RWPE1 (cell line): ENCODE measurements around the gene CCND2.

Experiments
- CTCF ChIA-PET: fragments of 350-600 bp; sonication (Branson Sonifier 250); formaldehyde crosslinking; extraction: SDS; loops from one replicate; lab custom pipeline; 2021; lab: Yijun Ruan, JAX
- POLR2A ChIA-PET: fragments of 400-600 bp; formaldehyde crosslinking; extraction: SDS; loops from one replicate; lab custom pipeline; 2020; ENCODE audit warnings: antibody characterized with exemption; ENCODE audit not compliant: low non-redundant PET; lab: Yijun Ruan, JAX
- DNase-seq: peaks from one replicate; pipeline ENCODE4 v3.0.0; 2012; ENCODE audit warnings: low spot score
- H3K27ac ChIP-seq: fragments of 450-650 bp; 2 replicates; pipeline ENCODE4 v1.5.1; 2017
- TF ChIP-seq, protein P1 (sequence below): fragments of 450-650 bp; conservative IDR thresholded peaks from 2 replicates; pipeline ENCODE4 v1.5.1; 2017; ENCODE audit warnings: low read depth, mild to moderate bottlenecking

CCND2 gene

DNA sequence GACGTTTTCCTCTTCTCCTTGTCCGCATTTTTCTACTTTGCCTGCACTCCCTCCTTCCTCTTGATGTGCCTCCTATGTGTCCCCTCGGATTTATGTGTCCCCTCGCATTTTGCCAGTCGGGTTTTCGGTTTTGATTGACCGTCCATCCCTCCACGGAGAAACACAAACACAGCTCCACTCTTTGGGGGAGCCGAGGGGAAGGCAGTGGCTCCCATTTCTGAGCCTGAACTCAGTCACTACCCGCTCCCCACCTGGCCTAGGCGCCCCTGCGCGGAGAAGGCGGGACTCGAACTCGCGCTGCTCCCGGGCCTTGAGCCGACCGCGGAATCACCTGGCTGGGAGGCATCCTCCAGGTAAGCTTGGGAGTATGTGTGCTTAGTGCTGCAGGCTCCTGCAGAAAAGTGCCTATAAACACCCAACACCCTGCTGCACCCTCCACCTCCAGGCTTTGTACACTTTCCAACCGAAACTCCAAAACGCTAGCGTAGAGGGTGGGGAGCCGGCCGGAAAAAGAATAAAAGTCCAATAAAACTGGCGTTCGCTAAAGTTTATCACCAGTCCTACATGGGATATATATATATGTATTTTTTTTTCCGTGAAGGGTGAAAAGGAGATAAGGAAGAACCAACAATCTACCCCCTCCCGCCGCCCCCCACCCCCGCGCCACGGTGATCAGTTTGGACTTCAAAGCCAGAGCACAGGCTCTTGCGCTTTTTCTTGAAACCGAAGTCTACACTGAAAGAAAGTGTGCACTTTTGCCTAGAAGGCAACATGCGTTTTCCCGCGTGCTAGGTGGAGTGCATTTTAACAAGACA, 3.3 kb upstream of the CCND2 start:
- ChIA-PET CTCF (interaction anchor here (0.6 to 0.7 kb wide), 3 partner anchors 27 to 1190 kb away, joined by 3 to 4 read pairs (median 3); no protein-coding TSS in a partner anchor), POLR2A (no interaction called here)
- TF ChIP-seq, protein P1, sequence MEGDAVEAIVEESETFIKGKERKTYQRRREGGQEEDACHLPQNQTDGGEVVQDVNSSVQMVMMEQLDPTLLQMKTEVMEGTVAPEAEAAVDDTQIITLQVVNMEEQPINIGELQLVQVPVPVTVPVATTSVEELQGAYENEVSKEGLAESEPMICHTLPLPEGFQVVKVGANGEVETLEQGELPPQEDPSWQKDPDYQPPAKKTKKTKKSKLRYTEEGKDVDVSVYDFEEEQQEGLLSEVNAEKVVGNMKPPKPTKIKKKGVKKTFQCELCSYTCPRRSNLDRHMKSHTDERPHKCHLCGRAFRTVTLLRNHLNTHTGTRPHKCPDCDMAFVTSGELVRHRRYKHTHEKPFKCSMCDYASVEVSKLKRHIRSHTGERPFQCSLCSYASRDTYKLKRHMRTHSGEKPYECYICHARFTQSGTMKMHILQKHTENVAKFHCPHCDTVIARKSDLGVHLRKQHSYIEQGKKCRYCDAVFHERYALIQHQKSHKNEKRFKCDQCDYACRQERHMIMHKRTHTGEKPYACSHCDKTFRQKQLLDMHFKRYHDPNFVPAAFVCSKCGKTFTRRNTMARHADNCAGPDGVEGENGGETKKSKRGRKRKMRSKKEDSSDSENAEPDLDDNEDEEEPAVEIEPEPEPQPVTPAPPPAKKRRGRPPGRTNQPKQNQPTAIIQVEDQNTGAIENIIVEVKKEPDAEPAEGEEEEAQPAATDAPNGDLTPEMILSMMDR = no peak
- H3K27ac ChIP-seq = no peak overlapping the region
- no peak for DNase-seq

GRCh38 chr12:4270831-4271716, 2.5 kb upstream of the CCND2 start:
- TF ChIP-seq, protein P1 = no peak
- CTCF ChIA-PET = interaction anchor here (0.6 kb wide), 2 partner anchors 126 to 1191 kb away, joined by 3 read pairs; no protein-coding TSS in a partner anchor
- DNase-seq = peak; percentile 19
- no peak overlapping the region for H3K27ac ChIP-seq
- POLR2A ChIA-PET = no interaction called here

- H3K27ac ChIP-seq = peak overlapping the region; percentile 61
- CTCF ChIA-PET = interaction anchor here (0.5 to 0.6 kb wide), 2 partner anchors 114 to 126 kb away, joined by 3 to 4 read pairs; no protein-coding TSS in a partner anchor
- TF ChIP-seq, protein P1 = no peak
- POLR2A ChIA-PET = no interaction called here
- DNase-seq = peak; percentile 84
Observed at GRCh38 chr12:4271717-4272423, 1.7 kb upstream of the CCND2 start.

GRCh38 chr12:4272424-4273272, 914 bp upstream of the CCND2 start:
- DNase-seq = peak; percentile 44
- H3K27ac ChIP-seq = peak overlapping the region; percentile 61
- TF ChIP-seq, protein P1 = no peak
- POLR2A ChIA-PET = no interaction called here
- CTCF ChIA-PET = interaction anchor here (0.8 kb wide), 1 partner anchor 388 kb away, joined by 4 read pairs; no protein-coding TSS in a partner anchor

DNA sequence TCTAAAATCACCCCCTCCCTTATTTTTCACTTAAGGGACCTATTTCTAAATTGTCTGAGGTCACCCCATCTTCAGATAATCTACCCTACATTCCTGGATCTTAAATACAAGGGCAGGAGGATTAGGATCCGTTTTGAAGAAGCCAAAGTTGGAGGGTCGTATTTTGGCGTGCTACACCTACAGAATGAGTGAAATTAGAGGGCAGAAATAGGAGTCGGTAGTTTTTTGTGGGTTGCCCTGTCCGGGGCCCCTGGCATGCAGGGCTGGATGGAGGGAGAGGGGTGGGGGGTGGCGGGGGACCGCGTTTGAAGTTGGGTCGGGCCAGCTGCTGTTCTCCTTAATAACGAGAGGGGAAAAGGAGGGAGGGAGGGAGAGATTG, 300 bp upstream of the CCND2 start:
- DNase-seq = no peak
- POLR2A ChIA-PET = interaction anchor here (0.7 kb wide), 1 partner anchor 9 kb away, joined by 3 read pairs; no protein-coding TSS in a partner anchor
- H3K27ac ChIP-seq = no peak overlapping the region
- TF ChIP-seq, protein P1 = no peak
- CTCF ChIA-PET = interaction anchor here (0.8 kb wide), 1 partner anchor 388 kb away, joined by 4 read pairs; no protein-coding TSS in a partner anchor
